KMS-11 (cell line): ENCODE measurements around the gene EPN3.

Experiments used
- H2AFZ ChIP-seq: fragments of 200-600 bp; sonication (generic); 2 replicates; pipeline ENCODE4 v1.6.1; 2016; ENCODE audit warnings: antibody characterized with exemption, mixed run types, low read depth
- H3K27ac ChIP-seq: fragments of 200-600 bp; sonication (generic); 2 replicates; pipeline ENCODE4 v1.6.1; 2016; ENCODE audit warnings: mild to moderate bottlenecking, mixed run types
- H3K27me3 ChIP-seq: fragments of 200-600 bp; sonication (generic); 2 replicates; pipeline ENCODE4 v1.6.1; 2017; ENCODE audit warnings: mild to moderate bottlenecking, low read depth, mixed run types, moderate library complexity; ENCODE audit not compliant: insufficient read depth
- H3K36me3 ChIP-seq: fragments of 200-600 bp; sonication (generic); 2 replicates; pipeline ENCODE4 v1.6.1; 2017; ENCODE audit warnings: mild to moderate bottlenecking, mixed run types; ENCODE audit not compliant: insufficient read depth
- H3K4me1 ChIP-seq: fragments of 200-600 bp; sonication (generic); 2 replicates; pipeline ENCODE4 v1.6.1; 2016; ENCODE audit warnings: mild to moderate bottlenecking, low read depth, mixed run types; ENCODE audit not compliant: poor library complexity, severe bottlenecking
- H3K4me2 ChIP-seq: fragments of 200-600 bp; sonication (generic); 2 replicates; pipeline ENCODE4 v1.7.0; 2016; ENCODE audit warnings: mild to moderate bottlenecking, mixed run types
- H3K4me3 ChIP-seq: fragments of 200-600 bp; sonication (generic); IDR thresholded peaks from 2 replicates; pipeline ENCODE4 v1.6.1; 2017; ENCODE audit warnings: low read depth, low read length, mixed read lengths; ENCODE audit not compliant: insufficient read depth
- H3K79me2 ChIP-seq: fragments of 200-600 bp; sonication (generic); 2 replicates; pipeline ENCODE4 v1.6.1; 2016; ENCODE audit warnings: low read depth, mixed run types; ENCODE audit not compliant: insufficient read depth
- H3K9ac ChIP-seq: fragments of 200-600 bp; sonication (generic); 2 replicates; pipeline ENCODE4 v1.6.1; 2016; ENCODE audit warnings: mild to moderate bottlenecking, mixed run types
- H4K20me1 ChIP-seq: fragments of 200-600 bp; sonication (generic); 2 replicates; pipeline ENCODE4 v1.6.1; 2016; ENCODE audit warnings: mild to moderate bottlenecking, mixed run types; ENCODE audit not compliant: insufficient read depth
- TF ChIP-seq, protein P1 (sequence below): fragments of 200-600 bp; sonication (generic); conservative IDR thresholded peaks from 2 replicates; pipeline ENCODE4 v1.6.1; 2017; ENCODE audit warnings: low read depth, mild to moderate bottlenecking, antibody characterized with exemption, low read length, moderate library complexity, mixed read lengths

Gene EPN3

DNA sequence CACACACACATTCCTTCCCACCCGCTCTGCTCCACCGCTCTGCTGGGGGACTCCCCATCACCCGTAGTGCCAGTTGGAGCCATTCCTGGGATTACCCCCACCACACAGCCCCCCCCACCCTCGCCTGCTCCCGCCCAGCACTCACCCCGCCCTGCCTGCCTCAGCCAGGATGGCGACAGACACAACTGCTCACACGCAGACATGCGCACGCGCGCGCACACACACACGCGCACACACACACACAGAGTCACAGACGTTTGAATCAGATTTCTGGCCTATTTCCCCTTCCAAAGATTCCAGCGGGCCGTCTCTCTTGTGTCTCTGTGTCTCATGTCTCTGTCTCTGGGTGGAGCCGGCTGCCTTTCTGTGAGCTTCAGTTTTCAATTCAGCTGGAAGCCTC, 32.4 kb downstream of the EPN3 start:
- Histone ChIP-seq H2AFZ (no peak overlapping the region), H3K36me3 (no peaks in the 10 kb centered on the region), H3K27ac (no peak overlapping the region), H3K4me3 (no peak overlapping the region), H3K79me2 (no peaks in the 10 kb centered on the region), H4K20me1 (no peaks in the 10 kb centered on the region), H3K4me1 (peaks cover 9% of the 10 kb centered on the region), H3K27me3 (peaks cover 73% of the 10 kb centered on the region), H3K4me2 (no peak overlapping the region), H3K9ac (no peak overlapping the region)
- TF ChIP-seq, protein P1, sequence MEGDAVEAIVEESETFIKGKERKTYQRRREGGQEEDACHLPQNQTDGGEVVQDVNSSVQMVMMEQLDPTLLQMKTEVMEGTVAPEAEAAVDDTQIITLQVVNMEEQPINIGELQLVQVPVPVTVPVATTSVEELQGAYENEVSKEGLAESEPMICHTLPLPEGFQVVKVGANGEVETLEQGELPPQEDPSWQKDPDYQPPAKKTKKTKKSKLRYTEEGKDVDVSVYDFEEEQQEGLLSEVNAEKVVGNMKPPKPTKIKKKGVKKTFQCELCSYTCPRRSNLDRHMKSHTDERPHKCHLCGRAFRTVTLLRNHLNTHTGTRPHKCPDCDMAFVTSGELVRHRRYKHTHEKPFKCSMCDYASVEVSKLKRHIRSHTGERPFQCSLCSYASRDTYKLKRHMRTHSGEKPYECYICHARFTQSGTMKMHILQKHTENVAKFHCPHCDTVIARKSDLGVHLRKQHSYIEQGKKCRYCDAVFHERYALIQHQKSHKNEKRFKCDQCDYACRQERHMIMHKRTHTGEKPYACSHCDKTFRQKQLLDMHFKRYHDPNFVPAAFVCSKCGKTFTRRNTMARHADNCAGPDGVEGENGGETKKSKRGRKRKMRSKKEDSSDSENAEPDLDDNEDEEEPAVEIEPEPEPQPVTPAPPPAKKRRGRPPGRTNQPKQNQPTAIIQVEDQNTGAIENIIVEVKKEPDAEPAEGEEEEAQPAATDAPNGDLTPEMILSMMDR = no peak

DNA sequence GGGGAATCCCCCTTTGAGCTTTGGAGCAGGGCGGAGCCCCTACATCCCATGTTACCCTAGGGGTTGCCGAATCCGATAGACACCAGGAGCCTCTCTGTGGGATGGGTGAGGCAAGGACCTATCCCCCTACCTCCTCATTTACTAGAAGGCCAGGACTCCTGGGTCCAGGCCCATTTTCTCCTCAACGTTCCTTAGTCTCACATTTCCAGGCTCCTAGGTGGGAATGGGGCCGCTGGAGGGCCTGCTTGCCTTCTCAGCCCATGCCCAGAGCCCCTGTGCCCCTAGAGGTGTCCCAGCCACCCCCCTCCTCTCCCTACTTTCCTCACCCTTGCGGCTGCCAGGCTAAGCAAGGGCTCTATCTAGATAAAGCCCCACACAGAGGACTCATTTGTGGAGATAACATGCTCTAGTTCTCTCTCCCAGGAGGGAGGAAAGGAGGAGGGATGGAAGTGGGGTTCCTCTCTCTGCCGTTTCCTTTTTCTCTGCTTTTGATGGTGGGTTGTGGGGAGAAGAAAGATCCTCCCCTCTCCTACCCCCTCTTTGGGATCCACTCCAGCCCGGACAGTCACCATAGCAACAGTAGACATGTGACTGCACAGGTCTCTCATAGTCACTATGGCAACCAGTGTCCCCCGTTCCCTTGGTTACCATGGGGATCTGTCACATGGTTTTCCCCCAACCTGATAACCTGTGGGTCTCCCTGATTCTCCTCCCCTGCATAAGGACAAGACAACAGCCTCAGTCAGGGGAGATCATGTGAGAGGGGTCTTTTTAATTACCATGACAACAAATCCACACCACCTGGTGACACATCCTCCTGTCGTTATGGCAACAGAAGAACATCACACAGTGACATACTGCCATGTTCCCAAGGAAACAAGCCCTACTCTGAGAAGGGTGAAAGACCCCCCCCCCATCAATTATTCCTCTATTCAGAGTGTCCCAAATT, 33.1 kb downstream of the EPN3 start:
- Histone ChIP-seq H3K4me1 (peaks cover 6% of the 10 kb centered on the region), H3K36me3 (no peaks in the 10 kb centered on the region), H3K27ac (no peak overlapping the region), H2AFZ (no peak overlapping the region), H3K4me2 (no peak overlapping the region), H3K9ac (no peak overlapping the region), H3K4me3 (no peak overlapping the region), H3K79me2 (no peaks in the 10 kb centered on the region), H4K20me1 (no peaks in the 10 kb centered on the region), H3K27me3 (peaks cover 71% of the 10 kb centered on the region)
- TF ChIP-seq, protein P1 = no peak

GRCh38 chr17:50566886-50567285, 34.4 kb downstream of the EPN3 start:
- Histone ChIP-seq H2AFZ (no peak overlapping the region), H3K27ac (no peak overlapping the region), H3K27me3 (peaks cover 64% of the 10 kb centered on the region), H3K4me1 (no peaks in the 10 kb centered on the region), H3K36me3 (no peaks in the 10 kb centered on the region), H4K20me1 (no peaks in the 10 kb centered on the region), H3K9ac (no peak overlapping the region), H3K4me3 (no peak overlapping the region), H3K79me2 (no peaks in the 10 kb centered on the region), H3K4me2 (no peak overlapping the region)
- TF ChIP-seq, protein P1 = no peak

DNA sequence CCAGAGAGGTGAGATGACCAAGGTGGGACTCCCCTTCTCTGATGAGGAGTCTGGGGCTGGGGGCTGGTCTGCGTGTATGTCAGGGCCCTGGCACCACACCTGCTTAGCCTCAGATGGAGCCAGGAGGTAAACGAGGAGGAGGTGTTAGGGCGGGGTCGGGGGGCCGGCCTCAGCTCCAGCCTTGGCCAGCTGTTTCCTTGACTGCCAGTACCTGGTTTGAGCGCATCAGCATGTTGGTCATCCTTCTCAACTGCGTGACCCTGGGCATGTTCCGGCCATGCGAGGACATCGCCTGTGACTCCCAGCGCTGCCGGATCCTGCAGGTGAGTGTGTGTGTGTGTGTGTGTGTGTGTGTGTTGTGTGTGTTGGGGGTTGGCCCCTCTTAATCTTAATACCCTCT, 36.1 kb downstream of the EPN3 start:
- no peak overlapping the region for H3K9ac ChIP-seq
- TF ChIP-seq, protein P1 = no peak
- no peak overlapping the region for H2AFZ ChIP-seq
- H3K27me3 ChIP-seq = peaks cover 47% of the 10 kb centered on the region
- H3K4me2 ChIP-seq = no peak overlapping the region
- no peak overlapping the region for H3K27ac ChIP-seq
- no peaks in the 10 kb centered on the region for H3K4me1 ChIP-seq
- no peak overlapping the region for H3K4me3 ChIP-seq
- H4K20me1 ChIP-seq = no peaks in the 10 kb centered on the region
- no peaks in the 10 kb centered on the region for H3K79me2 ChIP-seq
- H3K36me3 ChIP-seq = no peaks in the 10 kb centered on the region
